ENCODE measurements around the gene TTC36.
"Not testable (repeated sequence)": the region's sequence is repeated elsewhere in the genome, so short reads cannot be mapped to it uniquely, and the experiment has no call there.

The TTC36 gene

DNA sequence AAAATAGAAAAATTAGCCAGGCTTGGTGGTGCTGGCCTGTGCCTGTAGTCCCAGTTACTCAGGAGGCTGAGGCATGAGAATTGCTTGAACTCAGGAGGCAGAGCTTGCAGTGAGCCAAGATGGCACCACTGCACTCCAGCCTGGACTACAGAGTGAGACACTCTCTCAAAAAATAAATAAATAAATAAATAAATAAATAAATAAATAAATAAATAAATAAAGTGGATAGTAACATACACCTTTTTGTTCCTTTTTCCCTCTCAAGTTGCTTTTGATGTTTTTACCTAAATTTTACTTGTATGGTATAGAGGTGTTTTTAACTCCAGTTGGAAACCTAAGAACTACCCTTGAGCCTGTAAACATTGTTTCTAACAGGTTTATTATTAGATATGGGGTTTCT is 50.7 kb downstream of the TTC36 start:
- DNase-seq (ENCODE audit: low read depth in 2 of 3, low spot score in 2 of 3): not testable (repeated sequence)
